ENCODE results near the gene AMOTL1. TPM values are rescaled to one million over a fixed set of nuclear protein-coding genes. Genes with fewer than 3 reads are reported as not detected.

AMOTL1 gene
- total and polyA plus RNA-seq, 2 donors (not counting 3 experiments of a cell fraction or from before 2014, with no cell fraction given) = 12.5 to 37.8 TPM

GRCh38 chr11:94823102-94823732 is 55.1 kb downstream of the AMOTL1 start:
- Histone ChIP-seq H3K4me2 (ENCODE audit: insufficient read depth, low read length) (no peak overlapping the region), H3K9ac (replicated peaks; ENCODE audit: extremely low read depth, insufficient read depth, low read length) (no peak overlapping the region), H3K36me3 (ENCODE audit: control insufficient read depth in 2 of 2, extremely low read depth in 1 of 2, insufficient read depth in 2 of 2, low read length in 2 of 2) (peaks cover 0 to 20% of the 10 kb centered on the region in 2 experiments), H3K4me3 (replicated peaks in 1 of 3; ENCODE audit: insufficient read depth in 1 of 3, low read depth in 1 of 3, low read length in 3 of 3) (no peak overlapping the region), H4K20me1 (replicated peaks; ENCODE audit: control insufficient read depth, extremely low read depth, insufficient read depth, low read length) (no peaks in the 10 kb centered on the region), H2AFZ (ENCODE audit: low read depth, low read length) (no peak overlapping the region), H3K27me3 (ENCODE audit: control insufficient read depth in 2 of 2, insufficient read depth in 2 of 2, low read length in 2 of 2) (no peaks in the 10 kb centered on the region), H3K9me3 (replicated peaks; ENCODE audit: control insufficient read depth, insufficient read depth, low read length) (no peaks in the 10 kb centered on the region), H3K4me1 (ENCODE audit: control insufficient read depth, extremely low read depth, insufficient read depth, low read length) (no peaks in the 10 kb centered on the region), H3K27ac (ENCODE audit: insufficient read depth, low read depth, low read length) (no peak overlapping the region), H3K9me1 (replicated peaks; ENCODE audit: control insufficient read depth, extremely low read depth, insufficient read depth, low read length) (no peaks in the 10 kb centered on the region), H3K79me2 (ENCODE audit: control insufficient read depth, insufficient read depth, low read length) (peaks cover 5% of the 10 kb centered on the region)
- TF ChIP-seq FOS (IDR thresholded peaks at IDR 0.05; ENCODE audit: borderline replicate concordance, insufficient read depth, low read length) (no peak), CTCF (IDR thresholded peaks at IDR 0.05; ENCODE audit: extremely low read depth in 1 of 2, insufficient read depth in 1 of 2, low read depth in 1 of 2, low read length in 2 of 2) (no peak), POLR2A (IDR thresholded peaks at IDR 0.05; ENCODE audit: low read depth, low read length) (no peak), MAX (IDR thresholded peaks at IDR 0.05; ENCODE audit: insufficient read depth, insufficient read length) (no peak), EZH2 (IDR thresholded peaks at IDR 0.05; ENCODE audit: borderline replicate concordance, low read depth, low read length, severe bottlenecking) (no peak), POLR2AphosphoS5 (IDR thresholded peaks at IDR 0.05; ENCODE audit: insufficient read depth, low read depth, low read length) (no peak), JUN (IDR thresholded peaks at IDR 0.05; ENCODE audit: borderline replicate concordance, insufficient read depth, insufficient read length, low read depth) (no peak)
- intact Hi-C loops (cut with micrococcal nuclease) (no loop called here), dilution Hi-C loops (cut with MboI; ENCODE audit: extremely low pct_ligation_motif_present, low sequenced_read_pairs) (no loop called here)
- CTCF ChIA-PET = interaction anchor here (1.1 kb wide), 1 partner anchor 145 kb away, joined by 3 read pairs; no protein-coding TSS in a partner anchor
- FAIRE-seq (no peak), DNase-seq (ENCODE audit: low read depth, low spot score) (no peak)
- POLR2A ChIA-PET = no interaction called here
- no TSS peak for BruUV-seq (replicated peaks)

Data from endothelial cell of umbilical vein (primary cell).